Measurements from ENCODE around the gene CDHR4. TPM values are rescaled to one million over a fixed set of nuclear protein-coding genes. Genes with fewer than 3 reads are reported as not detected.

The CDHR4 gene
- total RNA-seq: not detected in 2 replicates

GRCh38 chr3:49799761-49800160 is at the start of gene CDHR4:
TSS of gene CDHR4 (minus strand) at chr3:49799873. CDS start at chr3:49799812, 61 bp downstream.

GRCh38 chr3:49813497-49814174 is 14.0 kb upstream of the CDHR4 start, which contains the start of gene UBA7:
TSS of gene UBA7 (minus strand) at chr3:49813953. CDS start at chr3:49813787, 166 bp downstream.

GRCh38 chr3:49802719-49803464 is 3.2 kb upstream of the CDHR4 start, which contains the start of gene INKA1:
TSS of gene INKA1 (plus strand) at chr3:49803261. CDS start at chr3:49803393, 132 bp downstream.

GRCh38 chr3:49786357-49787181 is 13.1 kb downstream of the CDHR4 start, which contains the start of gene IP6K1:
TSS of gene IP6K1 (minus strand) at chr3:49786542. CDS start at chr3:49748040, 38,502 bp downstream.

Other genes starting within 250 kb of the CDHR4 start
- under 0.01 and 0.07 TPM in 2 replicates for gene BSN, start 245.4 kb downstream of the CDHR4 start, total RNA-seq
- 132 and 165 TPM in 2 replicates for gene APEH, start 125.5 kb downstream of the CDHR4 start, total RNA-seq
- gene MST1, start 110.4 kb downstream of the CDHR4 start, total RNA-seq: 5.0 and 5.5 TPM in 2 replicates
- 22.9 and 32.0 TPM in 2 replicates for gene RNF123, start 110.3 kb downstream of the CDHR4 start, total RNA-seq
- not detected in 2 replicates for gene AMIGO3, start 80.2 kb downstream of the CDHR4 start, total RNA-seq
- gene GMPPB, start 75.9 kb downstream of the CDHR4 start, total RNA-seq: 22.2 and 49.9 TPM in 2 replicates
- gene IP6K1, start 13.3 kb downstream of the CDHR4 start, total RNA-seq: 27.3 and 45.8 TPM in 2 replicates
- 8.8 and 15.7 TPM in 2 replicates for gene INKA1, start 3.4 kb upstream of the CDHR4 start, total RNA-seq
- gene UBA7, start 14.1 kb upstream of the CDHR4 start, total RNA-seq: 0.34 and 15.9 TPM in 2 replicates
- 0.68 and 1.1 TPM in 2 replicates for gene TRAIP, start 56.7 kb upstream of the CDHR4 start, total RNA-seq
- not detected in 2 replicates for gene CAMKV, start 70.0 kb upstream of the CDHR4 start, total RNA-seq
- gene MST1R, start 104.0 kb upstream of the CDHR4 start, total RNA-seq: 21.9 and 24.4 TPM in 2 replicates
- 17.1 TPM in 2 replicates for gene MON1A, start 129.9 kb upstream of the CDHR4 start, total RNA-seq
- 40.7 and 55.4 TPM in 2 replicates for gene RBM6, start 140.3 kb upstream of the CDHR4 start, total RNA-seq

Measured in nasal cavity respiratory epithelium epithelial cell of viscerocranial mucosa (primary cell).